ENCODE results near the gene PHB1.

Gene PHB1

DNA sequence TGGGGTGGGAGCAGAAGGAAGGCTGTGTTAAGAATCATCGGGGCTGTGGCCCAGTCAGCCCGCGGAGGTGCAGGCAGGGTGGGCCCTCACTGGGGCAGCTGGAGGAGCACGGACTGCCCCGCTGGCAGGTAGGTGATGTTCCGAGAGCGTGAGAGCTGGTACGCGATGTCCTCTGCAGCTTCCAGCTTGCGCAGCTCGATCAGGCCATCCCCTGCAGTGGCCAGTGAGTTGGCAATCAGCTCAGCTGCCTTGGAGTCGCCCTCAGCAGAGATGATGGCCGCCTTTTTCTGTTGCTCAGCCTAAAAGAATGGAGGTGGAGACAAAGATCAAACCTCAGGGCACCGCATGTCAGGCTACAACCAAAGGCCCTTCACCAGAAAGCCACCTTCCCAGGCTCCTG lies 9.8 kb downstream of the PHB1 start:
- no peak for DNase-seq (ENCODE audit: low spot score)

DNA sequence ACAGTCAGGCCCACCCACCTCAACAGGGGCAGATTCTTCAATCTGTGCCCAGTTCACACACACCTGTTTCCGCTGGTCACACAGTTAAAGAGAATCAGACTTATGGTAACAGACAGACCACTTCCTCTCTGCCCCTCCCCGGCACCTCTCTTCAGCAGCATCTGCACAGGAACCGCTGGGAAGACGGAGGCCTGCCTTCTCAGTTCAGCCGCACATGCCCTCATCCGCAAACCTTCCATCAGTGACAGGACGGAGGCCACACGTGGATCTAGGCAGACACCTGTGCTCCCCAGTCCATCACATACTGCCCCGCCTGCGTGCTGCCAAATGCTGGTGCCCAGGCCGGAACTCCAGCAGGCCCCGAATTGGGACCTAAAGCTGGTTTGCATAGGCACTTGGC lies 10.3 kb downstream of the PHB1 start:
- DNase-seq (ENCODE audit: low spot score) = no peak

DNA sequence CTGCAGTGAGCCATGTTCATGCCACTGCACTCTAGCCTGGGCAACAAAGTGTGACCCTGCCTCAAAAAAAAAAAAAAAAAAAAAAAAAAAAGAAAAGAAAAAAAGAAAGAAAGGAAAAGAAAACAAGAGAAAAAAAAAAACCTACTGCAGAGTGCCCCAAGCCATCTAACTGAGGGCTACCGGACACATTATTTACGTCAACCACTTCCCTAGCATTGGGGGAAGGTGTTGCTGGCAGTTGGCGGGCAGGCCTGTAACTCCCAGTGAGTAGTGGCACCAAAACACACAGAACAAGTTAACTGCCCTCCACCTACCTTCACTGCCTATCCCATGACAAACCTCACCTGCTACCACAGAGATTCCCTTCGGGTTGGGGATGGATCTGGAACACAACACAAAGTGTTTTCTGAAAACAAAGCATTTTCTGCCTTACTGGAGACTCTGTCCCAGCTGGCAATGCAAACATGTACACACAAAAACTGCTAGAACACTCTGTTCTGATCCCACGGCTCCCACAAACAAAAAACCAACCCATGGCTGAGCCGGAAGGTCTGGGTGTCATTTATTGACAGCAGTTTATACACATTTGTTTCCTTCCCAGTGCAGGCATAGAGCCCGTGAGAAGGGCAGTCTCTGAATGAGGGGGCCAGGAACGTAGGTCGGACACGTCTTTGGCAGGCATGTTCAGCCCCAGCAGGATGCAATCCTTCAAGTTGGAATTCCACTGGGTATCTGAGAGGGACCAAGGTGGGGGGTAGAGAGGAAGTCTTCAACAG lies 11.0 kb downstream of the PHB1 start:
- no peak for DNase-seq (ENCODE audit: low spot score)

DNA sequence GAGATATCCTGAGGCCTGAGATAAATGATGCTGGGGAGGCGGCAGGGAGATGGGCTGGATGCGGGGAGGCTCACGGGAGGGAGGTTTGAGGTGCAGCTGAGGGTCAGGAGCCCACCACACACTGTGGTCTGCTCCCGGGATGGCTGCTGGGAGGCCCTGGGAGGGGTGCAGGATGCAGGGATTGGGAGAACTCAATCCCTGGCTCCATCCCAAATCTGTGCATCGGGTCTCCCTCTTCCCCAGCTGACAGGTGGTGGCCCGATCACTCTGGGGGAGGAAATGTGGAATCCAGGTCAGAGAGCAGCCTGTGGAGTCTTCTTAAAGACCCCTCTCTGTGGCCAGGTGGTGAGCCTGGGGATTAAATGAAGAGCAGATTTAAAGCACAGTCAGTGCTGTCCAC lies 12.0 kb downstream of the PHB1 start:
- no peak for DNase-seq (ENCODE audit: low spot score)

DNA sequence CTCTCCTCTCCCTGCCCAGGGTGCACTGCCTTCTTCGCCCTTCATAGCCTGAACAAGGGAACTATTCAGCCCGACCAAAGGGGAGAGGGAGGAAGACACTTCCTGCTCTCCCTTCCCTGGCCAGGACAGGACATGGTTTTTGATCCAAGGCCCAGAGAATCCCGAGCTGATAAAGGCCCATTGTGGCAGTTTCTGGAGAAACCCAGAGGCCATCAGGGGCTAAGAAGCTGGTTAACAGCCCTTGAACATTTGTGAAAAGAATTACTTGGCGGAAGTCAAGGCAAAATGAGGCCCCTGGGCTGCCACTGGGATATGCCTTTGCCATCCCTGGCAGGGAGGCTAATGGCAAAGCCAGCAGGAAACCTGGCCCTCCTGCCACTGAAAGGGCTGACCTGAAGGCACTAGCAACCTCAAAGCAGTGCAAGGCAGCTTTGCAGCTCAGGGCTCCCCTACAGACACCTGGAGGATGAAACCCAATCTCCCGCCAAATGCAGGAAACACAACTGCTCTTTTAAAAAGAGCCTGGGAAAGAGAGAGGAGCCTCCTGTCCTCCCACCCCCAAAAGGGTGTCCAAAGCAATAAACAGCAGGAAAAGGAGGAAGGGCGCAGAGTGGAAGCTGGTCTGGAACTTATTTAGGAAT lies 12.6 kb downstream of the PHB1 start:
- no peak for DNase-seq (ENCODE audit: low spot score)

DNA sequence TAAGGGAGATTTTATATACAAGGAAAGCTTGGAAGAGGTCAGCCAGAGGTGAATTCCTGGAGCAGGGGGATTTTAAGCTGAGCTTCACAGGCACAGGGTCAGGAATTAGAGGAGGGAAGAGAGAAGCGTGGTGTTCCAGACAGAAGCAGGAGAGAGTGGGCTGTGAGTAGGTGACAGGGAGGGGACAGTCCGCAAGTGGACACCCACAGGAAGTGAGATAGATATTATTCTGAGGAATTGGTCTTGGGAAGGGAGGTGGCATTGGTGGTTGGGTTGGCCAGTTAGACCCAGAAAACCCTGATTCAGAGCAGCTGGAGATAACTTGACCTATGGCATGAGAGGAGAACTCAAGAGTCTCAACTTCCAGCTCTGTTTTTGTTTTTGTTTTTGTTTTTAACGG lies 14.7 kb downstream of the PHB1 start:
- DNase-seq (ENCODE audit: low spot score) = no peak

DNA sequence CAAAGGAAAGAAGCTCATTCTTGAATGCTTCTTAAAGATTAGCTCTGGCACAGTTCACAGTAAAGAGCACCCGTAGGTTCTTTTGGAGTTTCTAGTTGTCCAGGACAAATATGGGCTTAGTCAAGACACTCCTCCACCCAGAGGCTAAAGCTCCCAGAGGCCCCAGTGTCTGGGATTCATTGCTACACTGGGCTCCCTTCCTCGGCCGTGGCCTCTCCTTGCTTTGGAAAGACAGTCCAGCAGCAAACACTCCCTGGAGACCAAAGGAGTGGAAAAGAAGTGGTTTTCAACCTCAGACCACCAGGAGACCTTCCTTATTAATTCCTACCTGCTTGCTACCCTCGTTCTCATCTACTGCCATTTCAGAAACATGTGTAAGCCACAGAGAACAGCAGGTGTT lies 17.1 kb downstream of the PHB1 start:
- no peak for DNase-seq (ENCODE audit: low spot score)

DNA sequence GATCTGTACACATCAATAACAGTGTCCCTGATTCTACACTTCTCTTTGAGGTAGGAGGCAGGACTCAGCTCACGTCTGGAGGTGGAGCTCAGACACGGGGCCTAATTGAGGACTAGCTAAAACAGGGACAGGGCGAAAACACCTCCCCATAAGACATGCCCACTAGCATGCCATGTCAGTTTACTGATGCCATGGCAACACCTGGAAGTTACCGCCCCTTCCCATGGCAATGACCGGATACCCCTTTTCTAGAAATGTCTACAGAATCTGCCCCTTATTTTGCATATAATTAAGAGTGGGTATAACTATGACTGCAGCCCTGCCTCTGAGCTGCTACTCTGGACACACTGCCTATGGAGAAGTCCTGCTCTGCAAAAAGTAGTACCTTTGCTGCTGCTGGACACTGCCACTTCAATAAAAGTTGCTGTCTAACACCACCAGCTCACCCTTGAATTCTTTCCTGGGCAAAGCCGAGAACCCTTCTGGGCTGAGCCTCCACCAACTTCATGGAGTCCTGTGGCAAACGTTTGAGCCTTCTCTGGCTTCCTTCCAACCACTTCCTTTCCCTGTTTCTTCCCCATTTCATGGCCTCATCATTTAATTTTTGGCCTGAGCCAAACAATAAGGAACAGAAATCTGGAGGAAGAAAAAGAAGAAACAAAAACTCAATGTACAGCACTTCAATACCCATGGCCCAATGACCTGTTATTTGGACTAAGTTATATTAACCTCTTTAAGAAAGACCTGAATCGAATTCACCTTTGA lies 21.0 kb downstream of the PHB1 start:
- no peak for DNase-seq (ENCODE audit: low spot score)

DNA sequence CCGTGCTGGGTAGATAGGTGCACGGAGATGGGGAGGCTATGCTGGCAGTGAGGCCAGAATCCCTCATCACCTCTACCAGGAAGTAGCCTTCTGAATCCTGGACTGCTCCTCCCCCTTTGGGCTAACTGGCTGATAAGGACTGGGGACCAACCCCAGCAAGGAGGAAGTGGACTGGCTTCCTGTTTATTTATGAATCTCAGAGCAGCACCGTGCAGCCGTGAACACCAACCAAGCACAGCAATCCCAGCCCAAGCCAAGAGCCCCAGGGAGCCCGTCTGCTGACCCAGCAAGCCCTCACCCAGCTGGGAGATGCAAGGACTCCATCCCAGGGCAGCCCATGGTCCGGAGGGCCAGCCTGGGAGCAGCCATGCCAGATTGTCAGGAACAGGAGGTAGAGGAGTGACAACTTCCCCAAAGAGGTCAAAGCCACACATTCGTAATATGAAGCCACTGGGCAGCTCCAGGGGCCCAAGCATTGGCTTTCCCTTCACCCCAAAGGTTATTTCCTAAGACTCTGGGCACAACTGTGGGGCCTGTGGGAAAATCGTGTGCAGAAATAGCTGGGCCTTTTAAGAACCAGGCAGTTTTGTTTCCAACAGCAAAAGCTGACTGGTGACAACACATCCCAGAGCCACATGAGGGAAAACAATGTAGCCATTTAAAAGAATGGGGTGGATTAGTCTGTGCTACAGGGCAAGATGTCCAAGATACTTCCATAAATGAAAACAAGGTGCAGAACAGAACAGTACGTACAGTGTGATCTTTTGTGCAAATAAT lies 23.9 kb downstream of the PHB1 start:
- DNase-seq (ENCODE audit: low spot score) = peak; percentile 37

DNA sequence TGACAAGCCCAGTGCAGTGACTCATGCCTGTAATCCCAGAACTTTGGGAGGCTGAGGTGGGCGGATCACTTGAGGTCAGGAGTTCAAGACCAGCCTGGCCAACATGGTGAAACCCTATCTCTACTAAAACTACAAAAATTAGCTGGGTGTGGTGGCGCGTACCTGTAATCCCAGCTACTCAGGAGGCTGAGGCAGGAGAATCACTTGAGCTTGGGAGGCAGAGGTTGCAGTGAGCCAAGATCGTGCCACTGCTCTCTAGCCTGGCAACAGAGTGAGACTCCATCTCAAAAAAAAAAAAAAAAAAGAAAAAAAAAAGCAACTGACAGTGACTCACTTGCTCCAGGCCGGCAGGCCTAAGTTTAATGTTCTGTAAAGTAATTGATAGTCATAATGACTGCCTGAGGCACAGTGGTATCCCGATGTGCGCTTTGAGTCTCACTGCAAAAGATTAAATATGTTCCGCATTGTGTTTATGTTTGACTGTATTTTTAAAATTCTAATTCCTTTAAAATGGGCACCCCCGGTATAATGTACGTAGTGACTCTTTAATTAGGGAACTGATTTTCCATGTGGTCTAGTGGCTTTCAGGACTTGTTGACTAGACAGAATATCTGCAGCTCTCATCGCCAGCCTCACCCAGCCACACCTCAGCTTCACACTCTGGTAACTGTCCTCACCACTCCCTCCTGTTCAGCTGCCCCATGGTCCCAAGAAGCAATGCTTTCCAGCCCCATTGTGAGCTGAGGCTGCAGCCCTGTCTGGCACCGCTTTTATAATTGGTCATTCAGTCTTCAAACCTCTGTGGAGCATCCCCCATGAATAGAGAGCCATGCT lies 25.0 kb downstream of the PHB1 start:
- DNase-seq (ENCODE audit: low spot score) = peak; percentile 67

DNA sequence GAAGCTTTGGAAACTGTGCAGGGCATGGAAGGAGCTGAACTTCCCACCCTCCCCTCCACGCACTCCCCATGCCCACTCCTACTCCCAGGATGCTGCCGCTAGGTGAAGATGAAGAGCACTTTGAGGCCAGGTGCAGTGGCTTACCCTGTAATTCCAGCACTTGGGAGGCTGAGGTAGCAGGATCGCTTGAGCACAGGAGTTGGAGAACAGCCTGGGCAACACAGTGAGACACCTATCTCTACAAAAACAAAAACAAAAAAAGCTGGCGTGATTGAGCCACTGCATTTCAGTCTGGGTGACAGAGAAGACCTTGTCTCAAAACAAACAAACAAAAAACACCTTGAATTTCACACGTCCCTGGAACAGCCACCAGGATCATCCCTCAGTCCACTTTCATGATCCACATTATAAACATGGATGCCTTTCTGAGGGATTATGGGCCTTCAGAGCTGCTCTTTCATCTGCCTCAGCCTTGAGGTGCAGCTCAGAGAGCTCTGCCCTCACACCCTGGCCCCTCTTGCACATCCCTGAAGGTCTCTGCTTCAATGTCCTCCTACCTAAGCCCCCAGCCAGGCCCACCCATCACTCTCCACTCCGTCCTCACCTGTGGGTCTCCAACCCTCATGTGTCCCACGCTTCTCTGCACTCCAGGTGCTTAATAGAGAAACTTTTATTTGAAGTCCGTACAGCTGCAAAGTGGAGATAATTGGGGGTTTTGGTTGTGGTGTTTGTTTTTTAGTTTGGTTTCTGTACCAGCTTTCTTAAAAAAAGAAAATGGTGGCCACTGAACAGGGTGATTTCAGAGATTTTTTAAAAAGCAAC lies 25.8 kb downstream of the PHB1 start:
- no peak for DNase-seq (ENCODE audit: low spot score)

DNA sequence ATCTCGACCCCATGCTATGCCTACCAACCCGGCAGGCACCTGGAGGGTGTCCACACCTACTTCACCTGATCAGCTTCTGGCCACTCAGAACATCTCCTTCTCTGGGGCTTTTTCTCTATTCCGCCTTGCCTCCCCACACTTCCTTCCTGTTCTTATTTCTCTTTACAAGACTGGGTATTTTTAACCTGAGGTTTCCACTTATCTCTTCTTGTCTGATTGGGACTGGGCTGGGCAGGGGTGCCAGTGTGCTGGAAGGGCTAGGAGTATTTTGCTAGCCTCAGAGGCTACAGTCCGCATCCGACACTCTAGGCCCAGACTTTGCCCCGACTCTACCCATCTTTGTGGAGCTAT lies 26.4 kb downstream of the PHB1 start:
- DNase-seq (ENCODE audit: low spot score) = no peak

DNA sequence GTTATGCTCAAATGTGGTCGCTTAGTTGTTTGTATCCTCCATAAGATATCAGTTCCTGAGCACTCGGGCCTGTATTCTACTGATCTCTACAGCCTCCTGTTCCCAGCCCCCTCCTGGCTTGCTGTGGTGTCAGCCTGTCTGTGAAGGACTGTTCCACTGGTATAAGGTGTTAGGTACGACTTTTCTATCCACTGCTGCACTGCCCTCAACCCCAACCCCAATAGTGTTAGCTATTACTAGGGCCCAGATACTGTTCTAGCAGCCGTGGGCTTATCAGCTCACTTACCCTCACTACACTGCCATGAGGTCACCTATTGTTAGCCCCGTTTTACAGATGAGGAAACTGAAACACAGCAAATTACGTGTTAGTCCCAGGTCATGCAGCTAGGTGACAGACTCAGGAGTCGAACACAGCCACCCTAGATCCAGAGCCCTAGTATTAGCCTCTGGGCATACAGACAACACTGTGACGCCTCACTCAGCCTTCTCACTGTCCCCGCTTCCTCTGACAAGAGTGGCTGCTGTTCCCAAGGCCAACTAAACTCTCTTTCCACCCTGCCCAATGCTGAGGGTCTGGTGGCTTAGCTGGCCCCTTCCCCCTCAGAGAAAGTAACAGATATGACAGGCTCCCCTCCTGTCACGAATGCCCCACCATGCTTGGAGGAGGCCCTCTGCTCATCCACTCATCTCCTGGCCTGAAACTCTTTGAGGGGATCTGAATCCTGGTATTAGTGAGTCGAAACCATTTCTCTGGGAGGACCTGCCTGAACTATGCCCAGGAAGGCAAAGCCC lies 27.0 kb downstream of the PHB1 start:
- no peak for DNase-seq (ENCODE audit: low spot score)

DNA sequence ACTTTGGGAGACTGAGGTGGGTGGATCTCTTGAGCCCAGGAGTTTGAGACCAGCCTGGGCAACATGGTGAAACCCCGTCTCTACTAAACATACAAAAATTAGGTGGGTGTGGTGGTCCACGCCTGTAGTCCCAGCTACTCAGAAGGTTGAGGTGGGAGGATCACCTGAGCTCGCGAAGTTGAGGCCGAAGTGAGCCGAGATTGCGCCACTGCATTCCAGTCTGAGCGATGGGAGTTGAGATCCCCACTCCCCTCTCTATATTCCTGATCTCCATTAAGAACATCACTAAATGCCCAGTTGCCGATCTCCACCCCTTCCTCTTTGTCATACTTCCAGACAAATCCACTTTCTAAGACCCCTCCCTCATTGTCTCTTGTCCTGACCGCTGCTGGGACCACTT lies 28.3 kb downstream of the PHB1 start:
- DNase-seq (ENCODE audit: low spot score) = no peak

DNA sequence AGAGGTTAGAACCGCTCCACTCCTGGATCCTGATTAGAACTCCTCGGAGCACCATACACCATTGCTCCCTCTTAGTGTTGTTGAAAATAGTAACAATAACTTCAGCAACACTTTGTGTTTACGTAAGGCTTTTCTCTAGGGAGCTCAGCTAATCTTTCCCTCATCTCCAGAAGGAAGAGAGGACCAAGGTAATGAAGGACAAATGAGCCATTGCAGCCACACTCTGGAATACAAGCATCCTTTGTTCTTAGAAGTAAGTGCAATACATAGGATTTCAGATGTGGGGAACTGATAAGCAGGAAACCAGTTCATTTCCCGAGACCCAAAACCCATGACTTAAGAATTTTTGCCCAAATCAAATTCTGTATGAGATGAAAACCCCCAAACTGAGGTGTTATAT lies 29.7 kb downstream of the PHB1 start:
- DNase-seq (ENCODE audit: low spot score) = no peak

DNA sequence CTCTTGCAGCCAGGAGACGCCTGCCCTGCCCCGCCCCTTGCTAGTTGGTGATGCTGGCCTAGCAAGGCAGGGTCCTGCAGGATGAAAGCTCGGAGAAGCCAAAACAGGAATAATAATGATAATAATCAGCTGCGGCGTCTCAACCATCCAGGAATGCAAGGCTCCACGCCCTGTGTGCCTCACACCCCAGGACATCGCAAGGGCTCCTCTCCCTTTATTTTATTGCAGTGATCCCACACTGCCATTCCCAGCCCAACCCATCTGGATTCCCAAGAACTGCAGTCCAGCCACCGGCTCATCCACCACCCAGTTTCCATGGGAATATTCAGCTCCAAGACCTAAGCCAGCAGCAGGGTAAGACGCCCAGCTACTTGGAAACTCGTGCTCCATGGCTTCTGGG lies 31.6 kb downstream of the PHB1 start:
- DNase-seq (ENCODE audit: low spot score) = no peak

DNA sequence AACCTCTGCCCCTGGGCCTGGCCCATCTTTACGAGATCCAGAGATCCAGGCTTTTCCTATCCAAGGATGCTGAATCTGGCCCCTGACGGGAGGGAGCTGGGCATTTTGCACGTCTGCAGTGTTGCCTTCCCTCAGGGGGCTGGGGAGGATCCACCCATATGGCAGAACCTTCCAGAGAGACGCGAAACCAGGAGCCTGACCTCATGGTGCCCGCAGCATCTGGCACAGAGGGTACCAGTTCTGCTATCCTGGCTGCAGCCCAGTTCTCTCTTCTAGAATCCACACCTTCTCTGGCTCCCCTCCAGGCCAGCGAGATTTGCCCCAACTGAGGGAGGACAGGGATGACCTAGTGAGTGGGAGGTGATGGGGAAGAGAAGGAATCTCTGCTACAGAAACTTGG lies 32.1 kb downstream of the PHB1 start:
- DNase-seq (ENCODE audit: low spot score) = no peak

DNA sequence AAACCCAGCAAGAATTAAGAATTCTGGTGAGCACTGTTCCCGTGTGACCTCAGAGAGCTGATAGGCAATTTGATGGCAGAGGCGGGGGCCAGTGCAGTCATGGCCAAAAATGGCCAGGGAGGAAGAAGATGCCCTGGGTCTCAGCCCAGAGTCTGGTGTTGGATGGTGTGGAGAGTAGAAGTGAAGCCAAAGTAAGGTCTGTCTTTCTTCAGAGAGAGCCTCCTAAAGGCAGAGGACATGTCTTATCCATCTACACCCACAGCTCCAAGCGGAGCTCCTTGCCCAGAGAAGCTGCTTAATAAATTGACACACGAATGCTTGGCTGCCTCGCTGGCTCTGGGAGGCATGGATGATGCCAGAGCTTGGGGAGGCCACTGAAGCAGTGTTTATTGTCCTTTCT lies 32.9 kb downstream of the PHB1 start:
- no peak for DNase-seq (ENCODE audit: low spot score)

DNA sequence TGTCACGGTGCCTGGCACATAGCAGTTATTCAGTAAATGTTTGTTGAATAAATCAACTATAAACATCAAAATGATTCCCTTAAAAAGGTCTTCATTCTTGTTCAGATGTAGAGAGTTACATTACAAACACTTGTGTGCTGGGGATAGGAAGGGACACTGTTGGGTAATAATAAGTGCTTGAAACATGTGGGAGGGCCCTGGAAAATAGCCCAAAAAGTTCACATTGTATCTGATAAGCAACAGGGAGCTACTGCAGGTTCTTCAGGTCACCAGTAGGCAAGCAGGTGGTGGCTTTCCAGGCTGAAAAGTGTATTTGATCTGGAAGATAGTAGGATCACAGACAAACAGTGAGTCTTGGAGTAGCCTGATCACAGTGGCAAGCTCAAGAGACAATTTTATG lies 33.6 kb downstream of the PHB1 start:
- no peak for DNase-seq (ENCODE audit: low spot score)

DNA sequence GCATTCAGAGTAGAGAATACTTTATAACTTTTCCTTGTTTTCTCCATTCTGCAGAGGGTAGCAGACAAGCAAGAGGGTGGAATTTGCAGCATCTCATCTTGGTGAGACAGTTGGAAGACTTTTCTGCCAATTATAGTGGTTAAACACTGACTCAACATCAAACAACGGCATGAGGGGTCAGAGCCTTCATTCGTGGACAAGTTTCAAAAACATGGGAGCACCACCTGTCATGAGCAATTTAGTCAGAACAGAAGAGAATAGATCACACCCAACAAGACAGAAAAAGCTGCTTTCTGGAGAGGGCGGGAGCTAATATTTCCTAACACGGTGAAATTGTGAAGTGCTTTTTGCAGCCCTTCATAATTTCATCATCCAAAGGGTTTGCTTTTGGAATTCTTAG lies 34.8 kb downstream of the PHB1 start:
- DNase-seq (ENCODE audit: low spot score) = no peak
